ENCODE data around the gene RMC1.
"Not testable (repeated sequence)": the region's sequence is repeated elsewhere in the genome, so short reads cannot be mapped to it uniquely, and the experiment has no call there.

The RMC1 gene

GRCh38 chr18:23503038-23503962, at the start of gene RMC1:
Gene RMC1, plus strand, starts transcription at chr18:23503511. Its CDS starts 108 bp downstream, at chr18:23503619.
- DNase-seq (ENCODE audit: low read depth in 2 of 2) = peak; percentile 99

GRCh38 chr18:23453680-23454058, 49.6 kb upstream of the RMC1 start:
- DNase-seq (ENCODE audit: low read depth in 2 of 2) = no peak

- DNase-seq (ENCODE audit: low read depth in 2 of 2) = no peak
Measured at GRCh38 chr18:23456835-23457234, 46.5 kb upstream of the RMC1 start.

GRCh38 chr18:23458830-23459529, 44.3 kb upstream of the RMC1 start:
- DNase-seq (ENCODE audit: low read depth in 2 of 2) = no peak

- DNase-seq (ENCODE audit: low read depth in 2 of 2) = no peak
Measured at GRCh38 chr18:23459530-23459921, 43.8 kb upstream of the RMC1 start.

- DNase-seq (ENCODE audit: low read depth in 2 of 2) = no peak
Measured at GRCh38 chr18:23460285-23461273, 42.7 kb upstream of the RMC1 start.

- DNase-seq (ENCODE audit: low read depth in 2 of 2) = no peak
Measured at GRCh38 chr18:23462876-23463275, 40.4 kb upstream of the RMC1 start.

GRCh38 chr18:23468753-23469459, 34.4 kb upstream of the RMC1 start:
- DNase-seq (ENCODE audit: low read depth in 2 of 2) = no peak

GRCh38 chr18:23470620-23471387, 32.5 kb upstream of the RMC1 start:
- DNase-seq (ENCODE audit: low read depth in 2 of 2) = no peak

GRCh38 chr18:23471486-23471885, 31.8 kb upstream of the RMC1 start:
- DNase-seq (ENCODE audit: low read depth in 2 of 2) = no peak

- no peak for DNase-seq (ENCODE audit: low read depth in 2 of 2)
Measured at GRCh38 chr18:23479829-23480505, 23.3 kb upstream of the RMC1 start.

- DNase-seq (ENCODE audit: low read depth in 2 of 2) = no peak
Measured at GRCh38 chr18:23484561-23485182, 18.6 kb upstream of the RMC1 start.

GRCh38 chr18:23485386-23485785, 17.9 kb upstream of the RMC1 start:
- DNase-seq (ENCODE audit: low read depth in 2 of 2) = no peak

GRCh38 chr18:23487738-23488570, 15.4 kb upstream of the RMC1 start:
- peak; percentile 11 to 24 for DNase-seq (ENCODE audit: low read depth in 2 of 2)

GRCh38 chr18:23489586-23489985, 13.7 kb upstream of the RMC1 start:
- DNase-seq (ENCODE audit: low read depth in 2 of 2) = not testable (repeated sequence)

GRCh38 chr18:23493654-23494053, 9.7 kb upstream of the RMC1 start:
- DNase-seq (ENCODE audit: low read depth in 2 of 2) = no peak

- DNase-seq (ENCODE audit: low read depth in 2 of 2) = no peak
Measured at GRCh38 chr18:23494992-23495391, 8.3 kb upstream of the RMC1 start.

GRCh38 chr18:23495723-23496440, 7.4 kb upstream of the RMC1 start:
- DNase-seq (ENCODE audit: low read depth in 2 of 2) = no peak
